Measurements from ENCODE around the gene CLTCL1. TPM values are rescaled to one million over a fixed set of nuclear protein-coding genes. Genes with fewer than 3 reads are reported as not detected.

Gene CLTCL1
- total RNA-seq, 2 donors from 2014 or later = 0.66 to 2.3 TPM

- peaks cover 49% of the 10 kb centered on the region for H3K4me1 ChIP-seq
- intact Hi-C loops (cut with DNase I) = loop anchor here (5.0 kb wide), 1 partner anchor 52 kb away; no protein-coding TSS in a partner anchor
Observed at GRCh38 chr22:19178657-19179496, 112.6 kb downstream of the CLTCL1 start, which contains the start of gene SLC25A1. TSS of gene SLC25A1 (minus strand) at chr22:19178736. CDS start at chr22:19178673, 63 bp downstream.

GRCh38 chr22:19178065-19178656, 113.4 kb downstream of the CLTCL1 start:
- H3K36me3 ChIP-seq (replicated peaks in 1 of 2; ENCODE audit: insufficient read depth in 1 of 2, low read depth in 2 of 2) = no peaks in the 10 kb centered on the region
- TF ChIP-seq CTCF (IDR thresholded peaks at IDR 0.05) (no peak), POLR2A (IDR thresholded peaks at IDR 0.05) (peak in 1 of 3 donors; percentile 4)
- peak overlapping the region; percentile 71 to 94 (median 92) for H3K27ac ChIP-seq
- DNase-seq (peak; percentile 63 to 69 (median 66)), ATAC-seq (peak; percentile 33)
- WGBS, 2 donors = 0% methylated on average over 6 to 60 of the region's 80 CpGs
- intact Hi-C loops (cut with DNase I) = loop anchor here (5.0 kb wide), 1 partner anchor 51 kb away; no protein-coding TSS in a partner anchor
- no peaks in the 10 kb centered on the region for H3K9me3 ChIP-seq
- peak overlapping the region; percentile 35 to 86 for H3K4me3 ChIP-seq
- no peaks in the 10 kb centered on the region for H3K27me3 ChIP-seq
- H3K4me1 ChIP-seq = peaks cover 56% of the 10 kb centered on the region

More at GRCh38 chr22:19178657-19179496, 112.6 kb downstream of the CLTCL1 start, which contains the start of gene SLC25A1:
- no peaks in the 10 kb centered on the region for H3K27me3 ChIP-seq
- DNase-seq = peak; percentile 94 to 98 (median 94)
- TF ChIP-seq POLR2A (IDR thresholded peaks at IDR 0.05) (peak; percentile 50 to 58 (median 54)), CTCF (IDR thresholded peaks at IDR 0.05) (no peak)
- H3K9me3 ChIP-seq = no peaks in the 10 kb centered on the region
- peak; percentile 87 for ATAC-seq
- WGBS, 2 donors = 0 to 1% methylated on average over 2 to 78 of the region's 86 CpGs
- peak within 1 kb of the TSS; percentile 71 to 94 (median 92) for H3K27ac ChIP-seq
- H3K4me3 ChIP-seq = peak within 1 kb of the TSS; percentile 35 to 86
- no peaks in the 10 kb centered on the region for H3K36me3 ChIP-seq (replicated peaks in 1 of 2; ENCODE audit: insufficient read depth in 1 of 2, low read depth in 2 of 2)

- Histone ChIP-seq H3K4me1 (peaks cover 64% of the 10 kb centered on the region), H3K27ac (peak overlapping the region; percentile 71 to 94 (median 92)), H3K27me3 (no peaks in the 10 kb centered on the region), H3K9me3 (no peaks in the 10 kb centered on the region), H3K4me3 (peak overlapping the region; percentile 35 to 86), H3K36me3 (replicated peaks in 1 of 2; ENCODE audit: insufficient read depth in 1 of 2, low read depth in 2 of 2) (no peaks in the 10 kb centered on the region)
- 25 to 33% methylated on average over 16 to 51 of the region's 55 CpGs for WGBS, 2 donors
- ATAC-seq (no peak), DNase-seq (no peak)
- TF ChIP-seq CTCF (IDR thresholded peaks at IDR 0.05) (no peak), POLR2A (IDR thresholded peaks at IDR 0.05) (no peak)
- intact Hi-C loops (cut with DNase I) = loop anchor here (5.0 kb wide), 1 partner anchor 50 kb away; no protein-coding TSS in a partner anchor
Observed at GRCh38 chr22:19177164-19178064, 114.1 kb downstream of the CLTCL1 start.

GRCh38 chr22:19176732-19177131, 114.8 kb downstream of the CLTCL1 start:
- DNase-seq = peak in 1 of 4 donors; percentile 19
- no peak for ATAC-seq
- no peak for TF ChIP-seq CTCF (IDR thresholded peaks at IDR 0.05)
- no peak for TF ChIP-seq POLR2A (IDR thresholded peaks at IDR 0.05)
- Histone ChIP-seq H3K27me3 (no peaks in the 10 kb centered on the region), H3K27ac (peak overlapping the region in 2 of 4 donors; percentile 71 to 92), H3K36me3 (replicated peaks in 1 of 2; ENCODE audit: insufficient read depth in 1 of 2, low read depth in 2 of 2) (no peaks in the 10 kb centered on the region), H3K4me3 (no peak overlapping the region), H3K9me3 (no peaks in the 10 kb centered on the region), H3K4me1 (peaks cover 68% of the 10 kb centered on the region)
- 74% methylated on average over 12 of the region's 12 CpGs; no CpG with 5 or more reads in 1 of the 2 donors for WGBS, 2 donors
- intact Hi-C loops (cut with DNase I) = loop anchor here (5.0 kb wide), 1 partner anchor 49 kb away; no protein-coding TSS in a partner anchor
